ENCODE measurements around the gene SHB. TPM values are rescaled to one million over a fixed set of nuclear protein-coding genes. Genes with fewer than 3 reads are reported as not detected.

Gene SHB
- total RNA-seq, 2 donors from 2014 or later: 28.1 to 38.1 TPM

- Histone ChIP-seq H3K27me3 (ENCODE audit: control insufficient read depth, insufficient read depth, low read length, poor library complexity, severe bottlenecking) (no peaks in the 10 kb centered on the region), H3K36me3 (ENCODE audit: control insufficient read depth, insufficient read depth, low read length) (no peaks in the 10 kb centered on the region), H3K9ac (ENCODE audit: extremely low read depth, low read length, poor library complexity, severe bottlenecking) (no peak overlapping the region), H3K9me3 (ENCODE audit: control insufficient read depth, low read length) (no peaks in the 10 kb centered on the region), H3K4me3 (ENCODE audit: low read length) (no peak overlapping the region), H3K27ac (ENCODE audit: low read depth, low read length) (no peak overlapping the region), H3K4me1 (ENCODE audit: control insufficient read depth, insufficient read depth, low read length) (peaks cover 17% of the 10 kb centered on the region)
- TF ChIP-seq CTCF (conservative IDR thresholded peaks at IDR 0.05): no peak
- Mint-ChIP-seq H3K27me3 (ENCODE audit: insufficient read depth) (no peaks in the 10 kb centered on the region), H3K9me3 (no peaks in the 10 kb centered on the region), H3K36me3 (ENCODE audit: low read depth) (no peaks in the 10 kb centered on the region), H3K4me1 (peaks cover 66% of the 10 kb centered on the region), H3K4me3 (no peak overlapping the region), H3K27ac (peak overlapping the region; percentile 16)
- peak; percentile 56 for DNase-seq
- WGBS, 2 experiments (ENCODE audit: insufficient coverage in 1 of 2, insufficient read length in 1 of 2): 54 to 63% methylated on average over 9 of the region's 9 CpGs
Measured at GRCh38 chr9:38090170-38090569, 21.1 kb upstream of the SHB start.

- Histone ChIP-seq H3K9me3 (ENCODE audit: control insufficient read depth, low read length) (no peaks in the 10 kb centered on the region), H3K9ac (ENCODE audit: extremely low read depth, low read length, poor library complexity, severe bottlenecking) (no peak overlapping the region), H3K27ac (ENCODE audit: low read depth, low read length) (no peak overlapping the region), H3K36me3 (ENCODE audit: control insufficient read depth, insufficient read depth, low read length) (no peaks in the 10 kb centered on the region), H3K4me1 (ENCODE audit: control insufficient read depth, insufficient read depth, low read length) (peaks cover 19% of the 10 kb centered on the region), H3K4me3 (ENCODE audit: low read length) (no peak overlapping the region), H3K27me3 (ENCODE audit: control insufficient read depth, insufficient read depth, low read length, poor library complexity, severe bottlenecking) (no peaks in the 10 kb centered on the region)
- no peaks in the 10 kb centered on the region for H3K36me3 Mint-ChIP-seq (ENCODE audit: low read depth)
- H3K27ac Mint-ChIP-seq: peak overlapping the region; percentile 16
- no peak overlapping the region for H3K4me3 Mint-ChIP-seq
- TF ChIP-seq CTCF (conservative IDR thresholded peaks at IDR 0.05): no peak
- DNase-seq: peak; percentile 62
- WGBS, 2 experiments (ENCODE audit: insufficient coverage in 1 of 2, insufficient read length in 1 of 2): 78 to 88% methylated on average over 1 to 2 of the region's 2 CpGs
- no peaks in the 10 kb centered on the region for H3K27me3 Mint-ChIP-seq (ENCODE audit: insufficient read depth)
- H3K4me1 Mint-ChIP-seq: peaks cover 71% of the 10 kb centered on the region
- H3K9me3 Mint-ChIP-seq: no peaks in the 10 kb centered on the region
Measured at GRCh38 chr9:38089387-38090165, 20.5 kb upstream of the SHB start.

GRCh38 chr9:38088006-38088925 lies 19.2 kb upstream of the SHB start:
- Histone ChIP-seq H3K4me1 (ENCODE audit: control insufficient read depth, insufficient read depth, low read length) (peaks cover 27% of the 10 kb centered on the region), H3K4me3 (ENCODE audit: low read length) (no peak overlapping the region), H3K9ac (ENCODE audit: extremely low read depth, low read length, poor library complexity, severe bottlenecking) (no peak overlapping the region), H3K9me3 (ENCODE audit: control insufficient read depth, low read length) (no peaks in the 10 kb centered on the region), H3K27ac (ENCODE audit: low read depth, low read length) (no peak overlapping the region), H3K36me3 (ENCODE audit: control insufficient read depth, insufficient read depth, low read length) (no peaks in the 10 kb centered on the region), H3K27me3 (ENCODE audit: control insufficient read depth, insufficient read depth, low read length, poor library complexity, severe bottlenecking) (no peaks in the 10 kb centered on the region)
- DNase-seq: peak; percentile 96
- H3K4me3 Mint-ChIP-seq: no peak overlapping the region
- H3K4me1 Mint-ChIP-seq: peaks cover 74% of the 10 kb centered on the region
- no peaks in the 10 kb centered on the region for H3K36me3 Mint-ChIP-seq (ENCODE audit: low read depth)
- no peaks in the 10 kb centered on the region for H3K27me3 Mint-ChIP-seq (ENCODE audit: insufficient read depth)
- no peak overlapping the region for H3K27ac Mint-ChIP-seq
- TF ChIP-seq CTCF (conservative IDR thresholded peaks at IDR 0.05): peak; percentile 98
- 31 to 43% methylated on average over 5 to 7 of the region's 7 CpGs for WGBS, 2 experiments (ENCODE audit: insufficient coverage in 1 of 2, insufficient read length in 1 of 2)
- H3K9me3 Mint-ChIP-seq: no peaks in the 10 kb centered on the region

Data from endodermal cell (in vitro differentiated cells).